Fibroblast of lung (primary cell): ENCODE results near the gene PLA2G5. TPM values are rescaled to one million over a fixed set of nuclear protein-coding genes. Genes with fewer than 3 reads are reported as not detected.

Experiments used
- DNase-seq, 2 donors: peaks; one replicate each; pipeline versions ENCODE4 v3.0.0 to v3.0.0-alpha.2; 2010; ENCODE audit warnings: low read depth in 2 of 2
- H2AFZ ChIP-seq: 2 replicates; pipeline ENCODE4 v1.5.1; 2012; ENCODE audit warnings: low read length, control low read depth, inconsistent platforms
- H3K27ac ChIP-seq: 2 replicates; pipeline ENCODE4 v1.5.1; 2011; ENCODE audit warnings: low read length, control low read depth; ENCODE audit not compliant: insufficient read depth
- H3K27me3 ChIP-seq: 2 replicates; pipeline ENCODE4 v1.5.1; 2011; ENCODE audit warnings: mild to moderate bottlenecking, low read length; ENCODE audit not compliant: control insufficient read depth, insufficient read depth
- H3K36me3 ChIP-seq: 2 replicates; pipeline ENCODE4 v1.5.1; 2011; ENCODE audit warnings: low read length; ENCODE audit not compliant: control insufficient read depth, insufficient read depth
- H3K4me1 ChIP-seq: 2 replicates; pipeline ENCODE4 v1.5.1; 2011; ENCODE audit warnings: low read length; ENCODE audit not compliant: control insufficient read depth, insufficient read depth; ENCODE audit errors: extremely low read depth
- H3K4me2 ChIP-seq: 2 replicates; pipeline ENCODE4 v1.5.1; 2011; ENCODE audit warnings: low read length, control low read depth; ENCODE audit not compliant: insufficient read depth; ENCODE audit errors: extremely low read depth
- H3K4me3 ChIP-seq, 4 experiments: fragments of 200-600 bp in 1 of 4; sonication (generic) in 1 of 4; replicated peaks in 1 of 4; 2 replicates each; pipeline ENCODE4 v1.5.1; 2011 to 2016; ENCODE audit warnings: low read length in 4 of 4, low read depth in 3 of 4, mild to moderate bottlenecking in 3 of 4, control low read depth in 2 of 4, inconsistent platforms in 1 of 4, mixed read lengths in 1 of 4; ENCODE audit not compliant: insufficient read depth in 1 of 4; ENCODE audit errors: control extremely low read depth in 1 of 4
- H3K79me2 ChIP-seq: 2 replicates; pipeline ENCODE4 v1.5.1; 2012; ENCODE audit warnings: mild to moderate bottlenecking, low read length, inconsistent platforms; ENCODE audit not compliant: control insufficient read depth, insufficient read depth
- H3K9ac ChIP-seq: 2 replicates; pipeline ENCODE4 v1.5.1; 2011; ENCODE audit warnings: mild to moderate bottlenecking, low read length, control low read depth; ENCODE audit not compliant: insufficient read depth
- H3K9me3 ChIP-seq: 2 replicates; pipeline ENCODE4 v1.5.1; 2012; ENCODE audit warnings: low read depth, low read length; ENCODE audit not compliant: control insufficient read depth, insufficient read depth
- H4K20me1 ChIP-seq: 2 replicates; pipeline ENCODE4 v1.5.1; 2011; ENCODE audit warnings: low read length; ENCODE audit not compliant: control insufficient read depth, insufficient read depth; ENCODE audit errors: extremely low read depth
- CTCF ChIP-seq, 2 donors: IDR thresholded peaks in 1 of 2; conservative IDR thresholded peaks in 1 of 2; 1 replicate in 1 of 2; 2 replicates in 1 of 2; pipeline ENCODE4 v1.5.1; 2011 to 2012; ENCODE audit warnings: low read length in 2 of 2, control low read depth in 1 of 2, inconsistent platforms in 1 of 2, low read depth in 1 of 2, mild to moderate bottlenecking in 1 of 2
- EZH2 ChIP-seq: IDR thresholded peaks from 2 replicates; pipeline ENCODE4 v1.5.1; 2012; ENCODE audit warnings: low read length, control low read depth, mild to moderate bottlenecking; ENCODE audit errors: missing control alignments
- polyA plus RNA-seq, 2 donors: library from polyadenylated mRNA; depleted of rRNA in 1 of 2; stranded (reverse) in 1 of 2; unstranded in 1 of 2; fragments of >200 nt; gene quantifications; 2 replicates each; pipeline ENCODE4 v1.2.1, GENCODE V29; 2011 to 2012; ENCODE audit warnings: missing spikeins in 1 of 2
- total RNA-seq: library from RNA; depleted of rRNA; stranded (reverse); fragments of >200 nt; gene quantifications from 2 replicates; pipeline ENCODE4 v1.2.1, GENCODE V29; 2014

The PLA2G5 gene
- total and polyA plus RNA-seq, 2 donors (not counting 1 experiment from before 2014, with no cell fraction given): 1.1 to 27.4 TPM

- H3K4me3 ChIP-seq: no peak overlapping the region
- H3K4me1 ChIP-seq: no peaks in the 10 kb centered on the region
- TF ChIP-seq EZH2 (no peak), CTCF (conservative IDR thresholded peaks at IDR 0.05 in 1 of 2, IDR thresholded peaks at IDR 0.05 in 1 of 2; ENCODE audit: low read depth in 1 of 2, low read length in 2 of 2) (no peak)
- H3K36me3 ChIP-seq: no peaks in the 10 kb centered on the region
- H3K9ac ChIP-seq: no peak overlapping the region
- no peak overlapping the region for H2AFZ ChIP-seq
- no peak overlapping the region for H3K4me2 ChIP-seq
- DNase-seq: no peak
- H3K9me3 ChIP-seq: no peaks in the 10 kb centered on the region
- no peak overlapping the region for H3K27ac ChIP-seq
- H3K27me3 ChIP-seq: peaks cover 11% of the 10 kb centered on the region
- no peaks in the 10 kb centered on the region for H3K79me2 ChIP-seq
- H4K20me1 ChIP-seq: no peaks in the 10 kb centered on the region
Measured at GRCh38 chr1:20115479-20115878, 45.5 kb downstream of the PLA2G5 start.

- no peaks in the 10 kb centered on the region for H3K79me2 ChIP-seq
- H3K4me1 ChIP-seq: no peaks in the 10 kb centered on the region
- no peak overlapping the region for H3K9ac ChIP-seq
- H3K27me3 ChIP-seq: peaks cover 11% of the 10 kb centered on the region
- H3K27ac ChIP-seq: no peak overlapping the region
- H3K36me3 ChIP-seq: no peaks in the 10 kb centered on the region
- H3K4me3 ChIP-seq: no peak overlapping the region
- no peak overlapping the region for H3K4me2 ChIP-seq
- H4K20me1 ChIP-seq: no peaks in the 10 kb centered on the region
- no peak overlapping the region for H2AFZ ChIP-seq
- no peak for TF ChIP-seq CTCF (conservative IDR thresholded peaks at IDR 0.05 in 1 of 2, IDR thresholded peaks at IDR 0.05 in 1 of 2; ENCODE audit: low read depth in 1 of 2, low read length in 2 of 2)
- no peak for TF ChIP-seq EZH2
- H3K9me3 ChIP-seq: no peaks in the 10 kb centered on the region
- no peak for DNase-seq
Measured at GRCh38 chr1:20115916-20116315, 45.9 kb downstream of the PLA2G5 start.

GRCh38 chr1:20117236-20117635 is 47.2 kb downstream of the PLA2G5 start:
- no peak overlapping the region for H3K9ac ChIP-seq
- H3K4me1 ChIP-seq: no peaks in the 10 kb centered on the region
- no peak overlapping the region for H2AFZ ChIP-seq
- H3K27ac ChIP-seq: no peak overlapping the region
- no peaks in the 10 kb centered on the region for H3K79me2 ChIP-seq
- TF ChIP-seq EZH2: no peak
- no peak for TF ChIP-seq CTCF (conservative IDR thresholded peaks at IDR 0.05 in 1 of 2, IDR thresholded peaks at IDR 0.05 in 1 of 2; ENCODE audit: low read depth in 1 of 2, low read length in 2 of 2)
- H3K9me3 ChIP-seq: no peaks in the 10 kb centered on the region
- H3K4me3 ChIP-seq: no peak overlapping the region
- H3K27me3 ChIP-seq: peaks cover 20% of the 10 kb centered on the region
- no peak for DNase-seq
- H4K20me1 ChIP-seq: no peaks in the 10 kb centered on the region
- no peaks in the 10 kb centered on the region for H3K36me3 ChIP-seq
- no peak overlapping the region for H3K4me2 ChIP-seq
